ENCODE results near the gene GIGYF2. TPM values are rescaled to one million over a fixed set of nuclear protein-coding genes. Genes with fewer than 3 reads are reported as not detected.
A peak's percentile ranks its signal among the peaks of the same experiment; 100 is the strongest.

Gene GIGYF2
- total RNA-seq, 1 donor from 2014 or later = 27.8 TPM

DNA sequence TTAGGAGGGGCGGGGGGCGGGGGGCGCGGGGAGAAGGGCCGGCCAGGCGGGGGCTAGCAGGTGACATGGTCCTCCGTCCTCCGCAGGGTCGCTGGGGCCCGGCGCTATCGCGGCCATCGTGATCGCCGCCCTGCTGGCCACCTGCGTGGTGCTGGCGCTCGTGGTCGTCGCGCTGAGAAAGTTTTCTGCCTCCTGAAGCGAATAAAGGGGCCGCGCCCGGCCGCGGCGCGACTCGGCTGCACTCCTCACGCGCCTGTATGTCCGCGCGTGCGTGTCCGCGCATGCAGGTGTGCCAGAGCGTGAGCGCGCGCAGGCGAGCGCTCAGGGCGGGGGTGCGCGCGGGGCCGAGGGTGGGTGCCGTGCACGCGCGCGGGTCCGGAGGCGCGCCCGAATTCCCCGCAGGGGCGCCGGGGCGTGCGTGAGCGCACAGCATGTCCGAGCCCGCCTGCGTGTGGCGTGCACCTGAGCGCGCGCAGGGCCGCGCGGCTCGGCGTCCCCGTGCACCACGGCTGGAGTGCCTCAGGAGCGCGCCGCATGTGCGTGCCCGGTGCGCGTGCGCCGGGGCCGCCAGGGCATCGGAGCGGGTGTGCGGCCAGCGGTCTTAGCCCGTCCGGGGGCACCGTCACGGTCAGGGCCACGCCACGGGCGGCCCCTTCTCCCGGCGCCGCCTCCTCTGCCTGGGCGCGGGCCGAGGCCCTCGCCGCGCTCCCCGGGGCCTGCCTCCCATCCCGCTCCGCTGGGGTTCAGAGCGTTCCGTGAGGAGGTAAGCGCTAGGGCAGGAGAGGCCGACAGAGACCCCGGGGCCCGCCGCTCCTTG is 179.2 kb downstream of the GIGYF2 start:
- DNase-seq (ENCODE audit: low spot score) (peak; percentile 86), ATAC-seq (peak; percentile 76)

DNA sequence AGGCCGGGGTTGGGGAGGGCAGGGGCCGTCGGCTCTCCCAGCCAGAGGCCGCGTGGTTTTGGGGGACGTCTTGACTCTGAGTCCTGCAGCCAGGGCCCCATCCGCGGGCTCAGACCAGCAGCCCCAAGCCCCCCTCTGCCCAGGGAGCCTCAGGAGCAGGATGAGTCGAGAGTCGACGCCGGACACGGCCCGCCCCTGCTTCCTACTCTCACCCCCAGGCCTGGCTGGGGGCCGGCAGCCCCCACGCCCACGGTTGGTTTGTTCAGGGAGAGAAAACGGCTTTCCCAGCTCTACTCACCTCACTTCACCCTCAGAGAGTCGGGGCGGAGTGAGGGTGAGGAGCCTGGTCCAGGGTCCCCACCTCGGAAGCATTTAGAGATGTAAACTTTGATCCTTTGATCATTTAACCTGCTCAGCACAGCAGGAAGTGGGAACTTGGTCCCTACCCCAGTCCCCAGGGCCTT is 179.9 kb downstream of the GIGYF2 start:
- DNase-seq (ENCODE audit: low spot score) (no peak), ATAC-seq (peak; percentile 7)

DNA sequence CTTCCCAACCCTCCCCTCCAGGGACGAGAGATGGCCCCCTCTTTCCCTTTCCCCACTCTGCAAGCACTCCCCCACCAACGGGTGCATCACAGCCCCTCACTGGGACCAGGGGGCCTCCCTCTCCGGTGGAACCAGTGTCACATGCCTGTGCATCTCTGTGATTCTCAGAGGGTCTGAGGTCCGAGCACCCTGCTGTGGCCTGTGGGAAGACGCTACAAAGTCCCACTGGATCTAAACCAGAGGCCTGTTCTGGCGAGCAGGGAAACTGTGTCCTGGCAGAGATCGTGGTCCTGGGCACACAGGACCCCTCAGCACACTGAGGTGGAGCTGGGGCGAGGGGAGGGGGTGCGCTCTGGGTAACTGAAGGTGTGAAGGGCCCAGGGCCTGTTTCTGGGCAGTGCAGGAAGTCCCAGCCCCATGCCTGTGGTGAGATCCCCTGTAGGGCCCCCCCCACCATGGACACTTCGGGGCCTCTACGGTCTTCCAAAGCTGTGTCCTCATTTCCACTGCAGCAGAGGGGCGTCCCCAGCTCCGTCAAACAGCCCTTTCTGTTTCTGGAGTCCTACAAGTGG is 180.9 kb downstream of the GIGYF2 start:
- DNase-seq (ENCODE audit: low spot score) (no peak), ATAC-seq (no peak)

DNA sequence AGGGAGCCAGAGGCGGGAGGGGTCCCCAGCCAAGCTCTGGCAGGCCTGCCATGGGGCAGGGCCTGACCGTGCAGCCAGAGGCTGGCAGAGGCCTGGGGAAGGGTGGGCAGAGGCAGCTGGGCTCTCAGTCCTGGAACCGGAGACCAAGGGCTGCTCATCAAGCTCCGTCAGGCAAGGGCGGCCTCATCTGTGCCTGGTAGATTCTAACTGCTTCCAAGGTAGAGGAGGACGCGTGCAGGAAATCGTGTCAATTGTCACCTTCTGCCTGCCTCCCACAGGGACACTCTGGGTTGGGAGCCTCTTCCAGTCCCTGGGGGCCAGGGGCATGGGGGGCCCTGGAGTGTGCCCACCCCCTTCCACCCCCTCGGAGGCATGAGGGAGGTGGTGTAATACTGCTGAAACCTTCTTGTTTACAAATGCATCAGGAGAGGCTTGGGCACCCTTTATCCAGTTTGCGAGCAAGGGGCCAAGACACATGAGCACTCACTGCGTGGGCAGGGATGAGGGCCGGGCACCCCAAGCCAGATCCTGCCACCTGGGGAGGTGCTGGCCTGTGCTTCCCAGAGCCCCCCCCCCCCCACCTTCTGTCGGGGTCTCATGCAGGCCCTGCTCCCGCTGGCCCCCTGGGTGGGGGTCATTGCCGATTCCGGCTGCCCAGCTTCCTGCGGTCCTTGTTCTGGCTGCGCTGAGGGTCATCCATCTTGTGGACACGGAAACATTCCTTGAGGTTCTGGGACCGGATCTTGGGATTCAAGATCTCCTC is 181.9 kb downstream of the GIGYF2 start:
- ATAC-seq = no peak

DNA sequence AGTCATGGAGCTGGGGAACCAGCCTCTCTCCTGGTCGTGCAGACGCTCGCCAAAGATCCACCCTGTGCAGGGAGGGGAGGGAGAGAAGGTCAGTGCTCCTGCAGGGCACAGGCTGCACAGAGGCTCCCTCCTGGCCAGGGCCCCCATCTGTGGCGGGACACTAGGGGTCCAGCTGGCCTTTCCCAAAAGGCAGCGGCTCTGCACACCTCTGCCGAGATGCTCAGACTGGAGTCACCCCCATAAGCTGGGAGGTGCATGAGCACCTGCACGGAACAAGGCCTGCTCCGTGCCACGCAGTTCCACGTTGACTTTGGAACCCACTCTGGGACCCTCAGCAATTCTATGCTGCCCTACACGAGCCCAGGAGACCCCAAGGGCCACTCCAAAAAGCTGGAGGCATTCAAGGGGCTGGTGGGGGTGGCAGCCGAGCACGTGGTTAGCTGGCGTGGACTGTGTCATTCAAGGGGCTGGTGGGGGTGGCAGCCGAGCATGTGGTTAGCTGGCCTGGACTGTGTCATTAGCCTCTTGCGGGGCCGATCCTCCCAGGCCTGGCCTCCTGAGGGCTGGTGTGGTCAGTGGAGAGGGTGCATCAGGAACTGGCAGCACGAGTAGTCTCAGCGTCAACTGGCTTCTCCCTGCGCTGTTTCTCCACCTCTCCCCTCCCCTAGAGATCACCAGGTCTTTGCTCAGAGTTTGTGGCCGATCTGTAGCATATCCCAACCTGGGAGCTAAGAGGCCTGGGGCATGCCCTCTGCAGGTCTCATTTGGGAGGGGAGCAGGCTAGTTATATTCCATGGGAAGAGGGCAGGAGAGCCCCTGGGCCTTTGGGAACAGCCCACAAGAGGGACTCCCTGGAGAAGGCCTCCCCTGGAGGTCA is 182.7 kb downstream of the GIGYF2 start:
- DNase-seq (ENCODE audit: low spot score) = no peak
- ATAC-seq = no peak

More for the DNA sequence above, 181.9 kb downstream of the GIGYF2 start:
- DNase-seq (ENCODE audit: low spot score) = no peak

GRCh38 chr2:232880764-232881351 is 183.7 kb downstream of the GIGYF2 start:
- DNase-seq (ENCODE audit: low spot score) (no peak), ATAC-seq (no peak)

DNA sequence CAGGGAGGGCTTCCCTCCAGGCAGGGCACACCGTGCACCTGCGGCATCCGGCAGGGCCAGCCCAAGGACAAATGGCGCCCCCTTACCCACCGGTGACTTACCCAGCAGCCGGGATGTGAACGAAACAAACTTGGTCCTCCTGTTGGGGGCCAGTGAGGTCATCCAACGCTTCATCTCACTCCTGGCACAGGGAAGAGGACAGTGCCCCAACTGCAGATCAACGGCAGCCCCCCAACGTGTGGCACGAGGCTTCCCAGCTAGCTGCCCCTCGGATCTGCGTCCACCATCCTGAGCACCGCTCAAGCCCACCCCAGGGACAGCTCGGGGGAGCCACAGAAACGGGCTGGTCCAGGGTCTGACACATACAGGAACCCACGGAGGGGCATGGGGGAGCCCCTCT is 185.0 kb downstream of the GIGYF2 start:
- ATAC-seq (no peak), DNase-seq (ENCODE audit: low spot score) (no peak)

DNA sequence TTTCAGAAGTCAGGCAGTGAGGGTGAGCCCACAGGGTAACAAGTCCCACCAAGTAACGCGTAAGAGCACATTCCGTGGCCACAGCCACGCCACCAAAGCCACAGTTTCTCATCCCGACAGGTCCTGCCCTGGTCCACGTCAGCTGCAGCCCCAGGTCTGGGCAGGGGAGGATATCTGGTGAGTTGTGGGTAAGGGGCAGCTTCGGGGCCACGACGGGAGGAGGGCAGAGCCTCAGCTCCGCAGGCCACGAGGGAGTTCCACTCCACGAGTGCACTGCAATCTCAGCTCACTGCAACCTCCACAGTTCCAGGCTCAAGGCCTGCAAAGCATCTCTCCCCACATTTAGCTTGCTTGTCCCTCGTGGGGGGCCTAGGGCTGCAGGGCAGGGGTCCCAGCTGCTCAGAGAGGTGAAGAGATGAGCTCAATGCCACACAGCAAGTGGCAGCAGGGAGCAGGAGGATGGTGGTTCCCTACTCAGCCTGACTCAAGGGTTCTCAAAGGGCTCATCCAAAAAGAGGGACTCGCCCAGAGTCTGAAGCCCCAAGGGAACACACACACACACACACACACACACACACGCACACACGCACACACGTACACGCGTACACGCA is 185.5 kb downstream of the GIGYF2 start:
- peak; percentile 33 for DNase-seq (ENCODE audit: low spot score)
- no peak for ATAC-seq

- DNase-seq (ENCODE audit: low spot score) (peak; percentile 41), ATAC-seq (no peak)
Observed at GRCh38 chr2:232883116-232883721, 186.1 kb downstream of the GIGYF2 start.

- no peak for ATAC-seq
- DNase-seq (ENCODE audit: low spot score) = peak; percentile 37
Observed at GRCh38 chr2:232884001-232884421, 186.9 kb downstream of the GIGYF2 start.

DNA sequence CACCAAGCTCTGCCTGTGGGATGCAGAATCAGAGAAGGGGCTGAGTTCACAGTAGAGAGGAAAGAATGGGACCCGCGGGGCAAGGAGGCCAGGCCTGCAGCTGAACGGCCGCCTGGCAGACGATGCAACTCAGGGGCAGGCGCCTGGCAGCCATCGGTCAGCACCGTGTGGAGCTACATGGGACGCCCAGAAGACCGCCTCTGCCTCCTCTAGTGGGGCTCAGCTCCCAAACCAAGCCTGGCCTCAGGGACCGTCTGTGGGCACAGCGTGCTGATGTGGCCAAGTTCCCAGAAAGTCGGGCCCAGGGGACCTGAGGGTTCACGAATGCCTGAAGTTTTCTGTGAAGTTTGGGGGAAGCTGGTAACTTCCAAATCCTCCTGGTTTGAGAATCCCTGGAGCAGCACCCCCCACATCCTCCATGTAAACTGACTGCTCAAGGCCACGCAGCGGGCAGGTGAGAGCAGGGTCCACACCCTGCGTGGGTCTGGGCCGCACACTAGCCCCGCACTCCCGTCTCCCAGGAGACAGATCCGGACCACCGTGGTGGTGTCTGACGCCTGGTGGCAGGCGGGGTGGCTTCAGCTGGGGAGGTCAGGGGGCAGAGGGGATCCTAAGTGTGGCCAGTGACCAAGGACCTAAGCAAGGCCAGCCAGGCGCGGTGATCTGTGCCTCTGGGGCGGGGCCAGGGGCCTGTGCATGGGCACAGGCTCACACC is 187.6 kb downstream of the GIGYF2 start:
- peak; percentile 38 for DNase-seq (ENCODE audit: low spot score)
- no peak for ATAC-seq

DNA sequence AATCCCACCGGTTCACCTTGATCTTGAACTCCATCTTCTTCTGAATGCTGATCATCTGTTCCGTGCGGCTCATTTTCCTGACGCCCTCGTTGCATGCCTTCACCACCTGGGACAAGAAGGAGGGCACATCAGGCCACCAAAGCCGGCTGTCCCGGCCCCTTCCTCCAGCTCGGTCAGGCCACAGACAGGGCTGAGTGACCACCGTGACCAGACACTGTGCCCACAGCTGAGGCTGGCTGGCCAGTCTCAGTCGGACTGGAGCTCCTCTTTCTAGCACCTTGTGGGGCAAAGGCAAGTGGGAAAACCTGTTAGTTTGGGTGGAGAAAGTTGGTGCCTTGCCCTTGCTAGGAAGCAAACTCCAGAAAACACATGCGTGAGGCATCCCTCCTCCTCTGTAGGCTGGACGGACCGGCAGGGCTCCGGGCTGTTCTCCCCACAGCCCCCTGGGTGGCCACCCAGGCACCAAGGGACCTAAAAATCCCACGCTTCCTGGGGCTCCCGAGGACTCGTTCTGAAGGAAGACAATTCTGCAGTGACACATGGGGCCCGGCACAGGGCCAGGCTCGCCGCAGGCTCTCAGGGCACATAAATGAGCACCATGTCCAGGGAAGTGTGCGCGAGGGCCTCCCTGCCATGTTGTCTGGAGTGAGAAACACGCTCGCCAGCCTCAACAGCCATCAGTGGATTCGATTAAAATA is 188.3 kb downstream of the GIGYF2 start:
- DNase-seq (ENCODE audit: low spot score) (peak; percentile 35), ATAC-seq (no peak)

DNA sequence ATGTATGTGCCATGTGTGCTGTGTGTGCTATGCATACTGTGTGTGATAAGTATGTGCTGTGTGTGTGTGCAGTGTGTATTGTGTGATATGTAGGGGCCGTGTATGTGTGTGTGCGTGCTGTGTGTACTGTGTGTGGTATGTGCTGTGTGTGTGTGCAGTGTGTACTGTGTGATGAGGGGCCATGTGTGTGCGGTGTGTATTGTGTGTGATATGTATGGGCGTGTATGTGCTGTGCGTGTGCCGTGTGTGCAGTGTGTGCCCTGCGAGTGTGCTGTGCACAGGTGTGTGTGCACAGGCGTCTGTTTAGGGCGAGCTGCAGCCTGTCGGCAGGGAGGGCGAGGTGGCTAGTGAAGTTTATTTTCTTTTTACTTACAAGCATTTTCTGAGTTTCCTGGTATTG is 189.0 kb downstream of the GIGYF2 start:
- peak; percentile 22 for DNase-seq (ENCODE audit: low spot score)
- ATAC-seq = no peak

DNA sequence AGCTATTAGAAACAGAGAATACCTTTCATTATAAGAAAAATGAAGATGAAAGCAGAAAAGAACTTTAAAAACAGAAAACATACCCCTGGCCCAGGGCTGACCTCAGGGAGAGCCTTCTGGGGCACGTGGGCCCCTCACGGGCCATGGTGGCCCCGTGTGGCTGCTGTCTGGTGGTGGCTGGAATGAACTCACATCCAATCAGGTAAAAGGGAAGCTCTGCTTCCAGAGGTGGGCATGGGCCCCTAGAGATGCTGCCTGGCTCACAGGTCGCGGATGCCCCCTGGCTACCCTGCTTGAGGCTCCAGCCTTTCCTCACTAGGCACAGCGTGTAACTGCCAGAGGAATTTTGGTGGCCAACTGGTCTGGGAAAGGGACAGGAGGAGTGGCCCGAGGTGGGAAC is 189.5 kb downstream of the GIGYF2 start:
- ATAC-seq (no peak), DNase-seq (ENCODE audit: low spot score) (peak; percentile 38)

DNA sequence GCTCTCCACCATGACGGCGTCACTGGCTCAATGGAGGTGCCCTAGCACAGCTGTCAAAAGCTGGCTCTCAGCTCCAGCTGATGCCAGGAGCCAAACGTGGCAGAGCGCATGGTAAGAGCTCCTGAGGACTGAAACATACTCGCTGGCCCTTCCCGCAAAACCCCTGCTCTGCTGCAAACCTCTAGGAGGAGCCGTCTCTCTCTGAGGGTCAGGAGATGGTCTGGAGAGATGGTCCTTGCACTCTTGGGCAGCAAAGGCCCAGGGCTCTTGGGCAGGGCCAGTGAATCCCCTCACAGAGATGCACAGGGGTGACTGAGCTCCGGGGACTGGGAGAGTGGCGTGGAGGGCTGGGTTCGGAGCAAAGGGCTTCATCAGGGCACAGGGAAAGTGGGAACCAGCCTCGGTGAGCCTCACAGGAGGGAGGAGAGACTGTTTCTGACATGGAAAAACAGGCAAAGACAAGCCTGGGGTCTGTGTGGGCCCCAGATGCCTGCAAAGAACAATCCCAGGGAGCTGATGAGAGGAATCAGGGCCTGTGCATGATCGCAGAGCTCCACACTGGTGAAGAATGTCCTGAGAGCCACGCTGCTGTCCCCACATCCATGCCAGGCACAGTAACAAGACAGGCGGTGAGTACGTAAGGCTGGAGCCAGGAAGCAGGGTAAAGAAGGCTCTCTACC is 190.2 kb downstream of the GIGYF2 start:
- DNase-seq (ENCODE audit: low spot score) (peak; percentile 33), ATAC-seq (no peak)

DNA sequence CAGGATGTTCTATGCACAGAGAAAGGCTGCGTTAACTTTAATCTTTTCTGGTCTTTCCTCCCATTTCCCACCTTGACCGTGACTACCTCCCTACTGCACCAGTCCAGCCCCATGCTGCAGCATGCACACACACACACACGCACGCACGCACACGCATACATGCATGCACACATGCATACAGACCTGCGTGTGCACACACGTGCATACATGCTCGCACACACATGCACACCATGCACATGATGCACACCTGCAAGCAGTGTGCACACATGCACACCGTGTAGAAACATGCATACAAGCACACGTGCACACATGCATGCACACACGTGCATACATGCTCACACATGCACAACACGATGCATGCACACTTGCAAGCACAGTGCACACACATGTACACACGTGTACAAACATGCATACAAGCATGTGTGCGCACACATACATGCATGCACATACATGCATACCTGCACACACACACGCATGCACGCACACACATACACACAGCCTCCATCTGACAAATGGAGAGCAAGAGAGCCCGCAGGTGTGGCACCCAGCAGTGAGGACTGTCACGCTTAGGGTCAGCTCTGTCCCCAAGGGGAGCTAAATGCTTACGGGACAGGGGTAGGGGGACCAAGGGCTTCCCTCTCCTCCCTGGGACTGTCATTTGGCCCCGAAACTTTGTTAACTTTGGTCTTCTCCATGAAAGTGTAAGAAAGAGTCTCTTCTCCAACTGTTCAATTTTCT is 191.1 kb downstream of the GIGYF2 start:
- ATAC-seq (no peak), DNase-seq (ENCODE audit: low spot score) (peak; percentile 29)
